GM21360 (cell line): Measurements from ENCODE around the gene KCNN1.
"Not testable (repeated sequence)": the region's sequence is repeated elsewhere in the genome, so short reads cannot be mapped to it uniquely, and the experiment has no call there.

Experiments used
- ATAC-seq: cut with Tn5 transposase; IDR thresholded peaks from one replicate; pipeline ENCODE4 v1.9.1; 2021; ENCODE audit warnings: mild to moderate bottlenecking, moderate library complexity; ENCODE audit not compliant: unreplicated experiment

KCNN1 gene

DNA sequence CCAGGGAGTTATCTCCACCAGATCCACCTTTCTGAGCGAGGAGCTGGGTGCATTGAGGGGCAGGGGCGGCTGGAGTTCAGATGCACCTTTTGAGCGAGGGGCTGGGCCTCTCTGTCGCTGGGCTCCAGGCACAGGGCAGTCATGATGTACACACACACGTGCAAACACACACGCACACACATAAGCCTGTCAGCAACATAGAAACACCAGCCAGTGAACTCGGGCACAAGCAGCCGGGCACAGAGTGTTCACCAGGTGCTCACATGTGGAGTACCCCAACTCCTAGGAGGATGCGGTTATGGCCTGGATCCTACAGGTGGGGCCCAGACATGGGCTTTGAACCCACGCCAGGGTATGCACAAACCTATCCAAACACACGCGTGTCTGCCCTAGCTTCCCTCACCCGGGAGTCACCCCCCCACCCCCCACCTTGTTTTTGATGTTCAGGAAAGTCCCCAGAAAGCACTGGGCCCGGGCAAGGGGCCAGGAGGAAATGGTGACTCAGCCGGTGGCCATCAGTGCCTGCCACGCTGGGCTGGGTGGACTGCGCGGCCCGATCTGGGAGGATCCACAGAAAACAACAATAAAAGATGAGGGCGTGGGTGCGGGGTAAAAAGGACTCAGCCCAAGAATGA is 54.3 kb downstream of the KCNN1 start:
- no peak for ATAC-seq

DNA sequence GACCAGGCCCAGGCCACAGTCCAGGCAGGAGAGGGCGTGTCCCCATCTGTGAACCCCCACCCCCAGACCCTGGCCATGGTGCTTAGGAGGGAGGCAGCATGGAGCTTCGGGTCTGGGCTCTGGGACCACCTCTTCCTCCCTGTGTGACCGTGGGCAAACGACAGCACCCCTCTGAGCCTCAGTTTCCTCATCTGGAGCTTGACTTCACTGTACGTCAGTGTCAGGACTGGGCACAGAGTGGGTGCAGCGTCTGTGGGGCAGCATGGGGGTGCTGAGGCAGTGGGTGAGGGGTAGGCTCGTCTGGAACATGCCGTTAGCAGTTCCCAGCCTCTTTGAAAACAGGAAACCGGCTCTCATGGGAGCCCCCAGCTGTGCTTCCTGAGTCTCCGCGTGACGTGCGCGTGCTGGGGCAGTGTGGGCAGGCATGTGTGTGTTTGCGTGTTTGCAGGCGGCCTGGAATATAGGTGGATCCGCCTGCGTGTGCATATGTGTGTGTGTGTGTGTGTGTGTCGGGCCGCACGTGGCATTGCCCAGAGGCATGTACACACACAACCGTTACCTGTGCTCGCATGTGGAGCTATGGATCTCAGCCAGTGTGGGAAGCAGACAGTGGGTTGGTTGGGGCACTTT is 56.8 kb downstream of the KCNN1 start:
- no peak for ATAC-seq

DNA sequence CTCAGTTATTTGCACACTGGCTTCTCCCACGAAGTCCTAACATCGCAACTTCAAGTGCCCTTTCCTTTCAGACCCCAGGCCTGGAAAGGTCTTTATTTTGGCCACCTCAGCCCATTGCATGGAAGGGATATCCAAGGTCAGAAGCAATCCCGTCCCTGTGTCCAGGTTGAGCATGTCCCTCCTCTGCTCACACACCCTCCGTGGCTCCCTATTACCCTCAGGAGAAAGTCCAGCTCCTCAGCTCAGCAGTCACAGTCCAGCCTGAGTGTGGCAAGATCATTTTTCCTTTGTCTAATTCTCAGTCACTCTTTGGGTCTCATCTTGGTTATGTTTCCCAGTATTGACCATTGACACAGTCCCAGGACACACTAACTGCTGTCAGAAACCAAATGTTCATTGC is 60.2 kb downstream of the KCNN1 start:
- no peak for ATAC-seq

DNA sequence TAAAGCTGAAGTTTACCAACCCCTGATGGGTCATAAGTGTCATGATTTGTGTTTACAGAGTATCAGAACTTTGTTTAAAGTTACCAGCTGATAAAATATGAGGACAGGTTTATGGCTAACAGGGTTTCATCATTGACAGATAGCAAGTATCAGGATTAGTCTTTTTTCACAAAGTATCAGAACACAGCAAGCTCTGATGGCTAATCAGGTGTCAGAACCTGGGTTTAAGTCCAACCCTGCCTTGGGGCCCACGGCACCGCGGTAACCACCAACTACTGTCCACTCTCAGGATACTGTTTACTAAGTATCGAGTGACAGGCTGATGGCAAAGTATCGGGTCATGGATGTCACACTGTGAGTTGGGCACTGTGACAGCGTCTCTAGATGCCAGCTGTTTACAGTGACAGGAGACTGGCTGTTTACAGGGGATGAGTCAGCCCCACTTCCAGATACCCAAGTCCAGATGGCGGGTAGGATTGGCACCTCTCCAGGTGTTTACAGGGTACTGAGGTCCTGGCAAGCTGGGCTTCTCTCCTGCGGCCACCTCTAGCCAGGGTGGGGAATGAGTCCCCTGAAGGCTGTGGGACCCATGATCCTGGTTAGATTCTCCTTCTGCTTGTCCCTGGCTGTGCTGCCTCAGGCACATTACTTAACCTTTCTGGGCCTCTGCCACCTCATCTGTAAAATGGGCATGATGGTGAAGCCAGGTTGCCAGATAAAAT is 62.9 kb downstream of the KCNN1 start:
- ATAC-seq = no peak

DNA sequence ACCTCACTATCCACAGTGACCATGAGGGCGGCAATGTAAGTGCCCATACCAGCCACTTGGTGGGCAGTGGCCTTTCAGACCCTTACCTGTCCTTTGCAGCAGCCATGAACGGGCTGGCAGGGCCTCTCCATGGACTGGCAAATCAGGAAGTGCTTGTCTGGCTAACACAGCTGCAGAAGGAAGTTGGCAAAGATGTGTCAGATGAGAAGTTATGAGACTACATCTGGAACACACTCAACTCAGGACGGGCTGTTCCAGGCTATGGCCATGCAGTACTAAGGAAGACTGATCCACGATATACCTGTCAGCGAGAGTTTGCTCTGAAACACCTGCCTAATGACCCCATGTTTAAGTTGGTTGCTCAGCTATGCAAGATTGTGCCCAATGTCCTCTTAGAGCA is 64.5 kb downstream of the KCNN1 start:
- ATAC-seq = not testable (repeated sequence)

DNA sequence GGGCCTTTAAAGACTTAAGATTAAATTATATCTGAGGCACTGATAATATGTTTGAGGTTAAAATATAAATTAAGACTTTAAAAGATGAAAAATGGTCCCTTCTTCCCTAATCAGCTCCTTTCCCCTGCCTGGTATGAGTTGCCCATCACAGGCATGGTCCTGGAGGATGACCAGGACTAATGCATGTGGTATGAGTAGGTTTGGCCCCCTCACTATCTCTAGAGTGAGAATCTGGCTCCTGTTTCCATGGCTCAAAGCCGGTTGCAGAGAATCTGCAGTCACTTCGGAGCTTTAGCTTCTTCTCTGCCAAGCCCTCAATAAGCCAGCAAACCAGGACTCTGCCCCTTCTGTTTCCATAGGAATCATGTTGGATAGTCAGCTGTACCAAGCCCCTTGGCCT is 65.2 kb downstream of the KCNN1 start:
- not testable (repeated sequence) for ATAC-seq

DNA sequence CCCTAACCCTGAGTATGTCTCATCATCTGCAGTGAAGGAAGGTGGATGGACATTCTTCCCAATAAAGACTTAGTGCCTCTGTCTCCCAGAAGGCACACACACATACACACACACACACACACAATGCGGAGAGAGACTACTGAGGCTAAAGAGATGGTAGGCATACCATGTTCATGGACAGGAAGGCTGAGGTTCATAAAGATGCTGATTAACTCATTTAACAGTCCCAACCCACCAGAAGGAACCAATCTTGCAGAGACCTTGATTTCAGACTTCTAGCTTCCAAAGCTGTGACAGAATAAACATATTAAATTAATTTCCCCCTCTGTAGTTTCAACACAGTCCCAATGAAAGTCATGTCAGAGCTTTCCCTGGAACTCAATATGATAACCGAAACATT is 74.1 kb downstream of the KCNN1 start:
- no peak for ATAC-seq

DNA sequence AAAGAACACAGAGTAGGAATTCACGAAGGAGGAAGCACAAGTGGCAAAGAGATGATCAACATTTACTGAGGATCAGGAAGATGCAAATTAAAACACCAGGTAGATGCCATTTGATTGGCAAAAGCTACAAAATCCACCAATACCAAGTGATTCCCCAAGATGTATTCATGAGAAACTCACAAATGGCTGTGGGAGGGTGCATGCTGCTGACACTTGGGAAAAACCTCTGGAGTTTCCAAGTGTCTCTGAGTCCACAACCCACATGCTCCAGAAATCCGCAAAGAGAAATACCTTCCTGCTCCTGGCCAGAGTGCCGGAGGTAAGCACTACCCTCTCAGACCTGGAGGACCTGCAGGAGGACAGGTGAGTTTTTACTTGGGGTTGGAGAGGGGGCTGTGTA is 76.8 kb downstream of the KCNN1 start:
- no peak for ATAC-seq

DNA sequence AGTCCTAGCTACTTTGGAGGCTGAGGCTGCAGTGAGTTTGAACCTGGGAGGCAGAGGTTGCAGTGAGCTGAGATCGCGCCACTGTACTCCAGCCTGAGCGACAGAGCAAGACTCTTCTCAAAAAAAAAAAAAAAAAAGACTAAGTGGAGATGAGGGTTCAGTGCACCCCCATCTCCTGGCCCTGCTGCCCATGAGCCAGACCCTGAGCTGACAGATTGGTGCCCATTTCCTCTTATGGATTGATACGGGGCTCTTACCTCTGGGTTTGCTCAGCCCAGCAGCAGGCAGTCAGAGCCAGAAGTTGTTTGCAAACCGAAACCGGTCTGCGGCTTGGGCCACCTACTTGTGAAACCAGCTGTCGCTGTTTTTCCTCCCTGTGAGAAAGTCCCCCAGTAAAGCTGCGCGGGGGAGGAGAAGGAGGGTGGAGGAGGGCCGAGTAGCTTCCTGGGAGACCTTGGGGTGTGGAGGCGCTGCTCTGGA is 78.0 kb downstream of the KCNN1 start:
- peak; percentile 83 for ATAC-seq

DNA sequence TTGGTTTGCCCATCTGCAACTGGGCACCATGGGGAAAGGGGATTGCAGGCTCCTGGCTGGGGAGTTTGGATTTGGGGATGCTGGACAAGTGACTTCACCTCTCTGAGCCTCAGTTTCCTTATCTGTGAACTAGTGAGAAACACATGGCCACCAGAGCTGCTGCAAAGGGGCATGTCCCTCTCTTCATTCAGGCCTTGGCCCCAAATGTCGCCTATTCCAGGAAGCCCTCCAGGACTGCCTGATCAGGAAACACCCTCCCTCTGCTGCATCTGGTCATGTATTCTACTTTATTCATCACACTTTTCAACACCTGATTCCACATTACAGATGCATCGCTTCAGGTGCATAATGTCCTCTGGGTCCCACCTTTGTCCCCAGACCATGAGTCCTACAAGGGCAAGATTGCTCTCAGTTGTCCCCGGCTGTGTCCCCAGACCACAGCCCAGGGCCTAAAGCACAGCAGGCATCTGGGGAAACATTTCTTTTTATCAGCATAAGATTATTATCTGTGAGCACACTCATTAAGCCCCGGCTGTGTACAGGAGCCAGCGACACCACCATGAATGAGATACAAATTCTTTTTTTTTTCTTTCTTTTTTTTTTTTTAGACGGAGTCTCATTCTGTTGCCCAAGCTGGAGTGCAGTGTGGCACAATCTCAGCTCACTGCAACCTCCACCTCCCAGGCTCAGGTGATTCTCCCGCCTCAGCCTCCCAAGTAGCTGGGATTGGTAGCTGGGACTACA is 78.6 kb downstream of the KCNN1 start:
- ATAC-seq = peak; percentile 5

DNA sequence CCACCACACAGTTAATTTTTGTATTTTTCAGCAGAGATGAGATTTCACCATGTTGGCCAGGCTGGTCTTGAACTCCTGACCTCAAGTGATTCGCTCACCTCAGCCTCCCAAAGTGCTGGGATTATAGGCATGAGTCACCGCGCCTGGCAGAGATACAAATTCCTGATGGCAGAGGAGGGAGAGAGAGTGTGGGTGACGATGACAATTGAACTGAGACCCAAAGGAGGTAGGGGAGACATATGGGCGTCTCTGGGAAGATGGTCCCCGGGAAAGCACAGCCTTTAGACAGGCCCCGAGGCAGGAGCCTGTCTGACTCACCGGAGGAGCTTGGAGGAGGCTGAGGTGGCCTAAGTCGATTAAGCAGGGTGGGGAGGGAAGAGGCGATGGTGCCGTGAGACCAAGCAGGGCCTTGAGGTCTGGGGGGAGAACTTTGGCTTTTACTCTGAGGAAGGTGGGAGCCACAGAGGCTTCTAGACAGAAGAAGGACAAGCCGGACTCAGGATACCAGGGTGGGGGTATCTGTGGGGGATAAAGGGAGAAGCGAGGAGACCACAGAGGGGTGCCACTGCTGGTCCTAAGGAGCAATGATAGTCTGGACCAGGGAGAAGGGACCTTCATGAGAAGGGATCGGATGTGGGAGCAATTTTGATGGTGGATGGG is 79.3 kb downstream of the KCNN1 start:
- no peak for ATAC-seq

DNA sequence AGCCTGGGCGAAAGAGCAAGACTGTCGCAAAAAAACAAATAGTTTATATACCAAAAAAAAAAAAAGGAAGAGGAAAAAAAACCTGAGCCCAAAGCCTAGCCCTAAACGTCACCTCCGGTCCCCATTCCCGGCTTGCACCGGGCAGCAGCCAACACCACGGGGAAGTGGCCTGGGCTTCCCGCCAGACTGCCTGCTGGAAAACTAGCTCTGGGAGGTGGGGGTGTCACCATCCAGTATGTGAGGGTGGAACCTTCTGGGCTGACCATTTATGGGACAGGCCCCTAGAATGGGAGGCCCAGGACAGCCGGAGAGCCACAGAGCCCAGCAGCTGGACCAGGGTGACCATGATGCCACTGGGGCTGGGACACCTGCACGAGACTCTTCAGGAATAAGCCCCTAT is 82.5 kb downstream of the KCNN1 start:
- no peak for ATAC-seq
